HG03103 (cell line): ENCODE results near the gene CAV2.

ENCODE experiments used
- ATAC-seq: cut with Tn5 transposase; IDR thresholded peaks from one replicate; pipeline ENCODE4 v1.9.1; 2021; ENCODE audit warnings: low read depth; ENCODE audit not compliant: unreplicated experiment

Gene CAV2

GRCh38 chr7:116522247-116522646, 22.7 kb downstream of the CAV2 start:
- ATAC-seq, result no peak

DNA sequence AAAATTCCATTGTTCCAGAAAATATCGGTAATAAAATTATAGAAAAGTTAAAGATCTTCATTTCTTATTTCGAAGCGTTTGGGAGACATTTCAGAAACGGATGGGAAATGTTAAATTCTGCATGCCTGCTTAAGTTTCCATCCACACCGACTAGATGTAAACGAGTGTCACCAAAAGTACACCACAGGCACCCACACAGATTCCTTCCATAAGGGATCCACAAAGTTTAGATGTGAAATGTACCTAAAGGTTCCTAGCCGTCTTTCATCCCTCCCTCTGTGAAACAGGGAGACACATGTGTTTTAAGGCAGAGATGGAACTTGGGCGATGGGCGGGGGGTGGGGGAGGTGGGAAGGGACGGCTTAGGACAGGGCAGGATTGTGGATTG, 24.7 kb downstream of the CAV2 start:
- no peak for ATAC-seq

- ATAC-seq, result no peak
Measured at GRCh38 chr7:116524609-116525297, 25.2 kb downstream of the CAV2 start, which contains the start of gene CAV1. CAV1 (plus strand) TSS chr7:116525036; CDS start chr7:116525063, 27 bp downstream.

DNA sequence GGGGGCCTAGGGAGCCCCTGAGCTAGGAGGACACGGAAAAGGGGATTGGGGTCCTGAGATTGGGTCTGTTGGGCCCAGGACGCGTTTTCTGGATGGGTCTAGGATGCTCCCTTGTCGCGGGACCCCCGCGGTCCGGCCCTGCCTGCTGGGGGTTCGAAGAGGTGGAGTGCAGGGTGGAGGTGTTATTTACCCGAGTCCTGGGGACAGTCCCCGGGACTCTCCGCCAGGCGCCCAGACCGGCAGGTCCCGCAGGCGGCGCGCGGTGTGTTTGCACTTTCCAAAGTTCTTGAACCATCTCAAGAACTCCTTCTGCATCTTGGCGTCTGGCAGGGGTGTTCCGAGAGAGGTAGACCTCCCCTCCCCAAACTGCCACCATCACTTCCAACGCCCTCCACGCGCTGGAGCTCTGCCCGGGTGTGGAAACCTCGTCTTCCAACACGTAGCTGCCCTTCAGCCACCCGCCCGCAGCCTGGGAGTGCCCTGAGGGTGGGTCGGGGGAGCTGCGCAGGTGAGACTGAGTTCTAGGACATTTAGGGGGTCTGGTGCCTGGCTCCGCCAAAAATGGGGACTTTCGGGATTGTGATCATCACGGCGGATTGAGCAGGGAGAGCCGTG, 25.9 kb downstream of the CAV2 start:
- peak; percentile 31 for ATAC-seq

DNA sequence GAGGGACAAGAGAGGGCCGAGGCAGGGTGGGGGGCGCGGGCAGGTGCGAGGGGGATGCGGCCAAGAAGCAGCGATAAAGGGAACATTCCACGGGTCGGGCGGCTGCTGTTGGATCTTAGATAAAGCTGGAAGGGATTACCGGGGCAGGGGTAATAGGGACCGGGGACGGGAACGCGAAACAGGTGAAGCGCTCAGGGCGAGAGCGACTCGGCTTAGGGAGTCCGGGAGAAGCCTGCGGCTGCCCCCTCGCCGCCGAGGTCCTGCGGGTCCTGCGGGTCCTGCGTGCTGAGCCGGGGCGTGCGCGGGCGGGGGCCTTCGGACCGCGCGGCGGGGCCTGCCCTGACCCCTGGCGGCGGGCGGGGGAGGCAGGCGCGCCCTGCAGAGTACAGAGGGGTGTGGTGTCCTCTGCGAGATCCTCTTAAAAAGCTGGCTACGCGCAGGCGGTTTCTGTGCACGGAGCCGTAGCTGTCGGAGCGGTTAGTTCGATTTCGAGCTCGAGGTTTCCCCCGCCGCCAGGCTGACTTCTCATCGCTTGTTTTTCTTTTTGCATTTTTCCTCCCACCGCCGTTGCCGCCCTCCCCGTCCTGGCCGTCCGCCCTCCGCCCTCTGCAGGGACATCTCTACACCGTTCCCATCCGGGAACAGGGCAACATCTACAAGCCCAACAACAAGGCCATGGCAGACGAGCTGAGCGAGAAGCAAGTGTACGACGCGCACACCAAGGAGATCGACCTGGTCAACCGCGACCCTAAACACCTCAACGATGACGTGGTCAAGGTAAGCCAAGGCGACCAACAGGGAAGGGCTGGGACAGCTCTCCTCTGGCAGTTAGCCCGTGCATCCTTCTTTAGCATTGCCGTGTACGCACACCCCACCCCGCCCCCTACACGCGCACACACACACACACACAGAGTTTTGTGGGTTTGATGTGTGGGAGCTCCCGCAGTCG, 26.6 kb downstream of the CAV2 start:
- peak; percentile 87 for ATAC-seq

GRCh38 chr7:116526897-116527296, 27.4 kb downstream of the CAV2 start:
- no peak for ATAC-seq

DNA sequence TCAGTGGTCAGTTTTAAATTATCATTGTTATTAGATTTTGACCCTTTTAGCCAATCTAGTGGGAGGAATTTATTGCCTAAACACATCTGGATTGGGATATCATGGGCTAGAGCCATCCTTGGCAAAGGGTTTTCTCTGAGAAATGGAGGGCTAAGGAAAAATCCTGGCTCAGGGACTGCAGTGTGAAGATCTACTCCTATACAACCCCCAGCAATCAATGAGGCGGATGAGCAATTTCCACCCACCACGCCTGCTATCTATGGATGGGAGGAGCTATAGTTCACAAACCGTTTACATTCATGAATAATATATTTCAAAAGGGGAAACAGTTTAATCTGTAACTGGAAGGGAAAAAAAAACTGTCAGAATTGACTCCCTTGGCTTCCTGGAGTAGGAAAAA, 28.0 kb downstream of the CAV2 start:
- no peak for ATAC-seq

GRCh38 chr7:116528008-116528789, 28.7 kb downstream of the CAV2 start:
- ATAC-seq, result no peak

GRCh38 chr7:116529250-116529649, 29.7 kb downstream of the CAV2 start:
- ATAC-seq, result no peak

GRCh38 chr7:116530107-116530820, 30.7 kb downstream of the CAV2 start:
- no peak for ATAC-seq

GRCh38 chr7:116532102-116532688, 32.7 kb downstream of the CAV2 start:
- no peak for ATAC-seq

DNA sequence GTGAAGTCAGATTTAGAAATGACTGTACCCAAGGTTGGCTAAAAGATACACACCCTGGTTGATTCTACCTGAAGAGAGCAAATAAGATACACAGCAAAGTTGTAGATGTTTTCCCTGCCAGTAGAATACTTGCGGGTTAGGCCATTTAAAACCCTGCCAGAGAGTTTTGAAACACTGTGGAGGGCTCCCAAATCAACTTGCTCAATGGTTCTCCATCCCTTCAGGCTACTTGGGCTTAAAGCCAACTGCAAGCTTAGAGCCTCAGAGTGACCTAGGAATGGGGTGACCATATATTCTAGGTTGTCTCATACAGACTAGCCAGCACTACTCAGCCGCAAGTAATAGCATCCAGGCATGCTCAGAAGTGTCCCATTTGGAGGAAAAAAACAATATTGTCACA, 35.3 kb downstream of the CAV2 start:
- ATAC-seq, result no peak

DNA sequence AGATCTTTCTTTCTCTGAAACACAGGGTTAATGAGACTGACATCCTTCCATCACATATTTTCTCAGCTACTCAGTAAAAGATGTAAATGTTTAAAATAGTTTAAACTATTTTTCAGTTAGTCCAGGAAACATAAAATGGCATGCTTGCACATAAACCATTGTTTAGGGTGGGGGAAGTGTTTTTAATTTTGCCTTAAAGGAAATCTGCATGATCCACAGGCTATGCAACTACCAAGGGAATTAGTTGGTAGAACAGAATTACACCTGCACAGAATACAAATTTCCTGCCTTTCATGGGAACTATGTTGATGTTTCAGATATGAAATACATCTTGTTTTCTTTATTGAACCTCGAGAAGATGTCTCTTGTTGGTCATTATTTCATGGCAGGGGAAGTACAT, 35.9 kb downstream of the CAV2 start:
- ATAC-seq, result no peak

GRCh38 chr7:116538138-116538537, 38.6 kb downstream of the CAV2 start:
- ATAC-seq, result no peak

DNA sequence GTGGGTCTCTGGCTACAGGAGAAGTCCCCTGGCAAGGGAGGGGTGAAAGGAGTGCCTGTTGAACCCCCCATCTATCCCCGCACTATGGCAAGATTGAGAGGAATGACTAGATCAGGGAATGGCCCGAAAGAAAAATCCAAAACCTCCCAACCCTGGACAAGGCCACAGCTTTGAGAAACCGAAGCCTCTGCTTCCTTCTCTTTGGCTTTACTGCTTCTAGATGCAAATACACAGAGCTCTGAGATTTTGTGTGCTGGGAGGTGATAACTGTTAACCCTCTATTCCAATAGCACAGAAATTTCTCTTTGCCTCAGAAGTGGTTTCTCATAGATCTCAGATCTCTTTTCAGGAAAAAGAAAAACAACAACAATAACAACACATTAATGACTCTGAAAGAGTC, 40.3 kb downstream of the CAV2 start:
- ATAC-seq, result no peak

- ATAC-seq, result no peak
Measured at GRCh38 chr7:116540743-116541142, 41.2 kb downstream of the CAV2 start.

- no peak for ATAC-seq
Measured at GRCh38 chr7:116541951-116542350, 42.4 kb downstream of the CAV2 start.

GRCh38 chr7:116542618-116543017, 43.1 kb downstream of the CAV2 start:
- no peak for ATAC-seq

DNA sequence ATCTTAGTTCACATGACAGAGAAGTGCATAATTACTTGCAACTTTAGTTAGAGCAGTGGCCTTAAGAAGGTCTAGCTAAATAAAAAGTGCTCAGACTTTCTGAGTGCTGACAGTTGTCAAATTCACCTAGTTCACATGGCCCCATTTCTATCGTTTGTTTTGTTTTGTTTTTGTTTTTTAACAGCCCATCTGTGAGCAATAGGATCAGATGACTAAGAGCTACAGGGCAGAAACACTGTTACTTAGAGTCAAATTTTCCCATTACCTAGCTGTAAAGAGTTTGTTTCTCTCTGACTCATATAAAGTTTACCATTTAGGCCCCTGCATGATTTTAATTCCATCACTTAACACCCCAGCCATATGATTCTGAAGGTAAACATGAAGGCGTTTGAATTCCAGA, 44.1 kb downstream of the CAV2 start:
- ATAC-seq, result no peak

- no peak for ATAC-seq
Measured at GRCh38 chr7:116544487-116544886, 44.9 kb downstream of the CAV2 start.
